IPS-20b (cell line): ENCODE data around the gene GNAS.

Source experiments
- H3K27ac ChIP-seq: one replicate; pipeline ENCODE4 v1.5.1; 2013; ENCODE audit warnings: low read length
- H3K27me3 ChIP-seq: 2 replicates; pipeline ENCODE4 v1.6.1; 2013; ENCODE audit warnings: mild to moderate bottlenecking, low read length, inconsistent platforms; ENCODE audit not compliant: insufficient read depth
- H3K36me3 ChIP-seq: 2 replicates; pipeline ENCODE4 v1.6.1; 2013; ENCODE audit warnings: low read depth, mild to moderate bottlenecking, inconsistent platforms, low read length, moderate library complexity; ENCODE audit not compliant: insufficient read depth
- H3K4me1 ChIP-seq: 2 replicates; pipeline ENCODE4 v1.6.1; 2013; ENCODE audit warnings: mild to moderate bottlenecking, control low read depth, inconsistent platforms, low read length, moderate library complexity; ENCODE audit not compliant: insufficient read depth
- H3K4me3 ChIP-seq: 2 replicates; pipeline ENCODE4 v1.5.1; 2013; ENCODE audit warnings: mild to moderate bottlenecking, low read length, inconsistent platforms
- H3K9ac ChIP-seq: 2 replicates; pipeline ENCODE4 v1.6.1; 2013; ENCODE audit warnings: low read depth, mild to moderate bottlenecking, inconsistent platforms, low read length, moderate library complexity
- H3K9me3 ChIP-seq: 2 replicates; pipeline ENCODE4 v1.6.1; 2013; ENCODE audit warnings: mild to moderate bottlenecking, low read depth, low read length, inconsistent platforms; ENCODE audit not compliant: insufficient read depth

The GNAS gene

DNA sequence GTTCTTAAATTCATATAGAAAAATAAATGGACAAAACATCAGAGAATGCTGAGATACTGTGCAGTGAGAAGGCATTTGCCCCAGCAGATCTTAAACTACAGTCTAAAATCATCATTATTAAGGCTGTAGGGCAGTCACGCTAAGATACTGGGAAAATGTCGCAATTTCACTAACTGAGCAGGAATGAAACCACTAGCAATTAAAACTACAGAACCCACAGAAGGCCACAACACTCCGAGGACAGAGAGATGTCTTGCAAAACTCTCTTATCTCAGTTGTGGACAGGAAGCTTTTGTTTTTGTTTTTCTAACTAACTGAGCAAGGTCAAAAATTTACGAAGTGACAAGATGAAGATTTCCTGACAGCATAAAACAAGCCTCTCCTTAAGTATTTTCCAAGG is 20.1 kb upstream of the GNAS start:
- Histone ChIP-seq H3K27me3 (no peaks in the 10 kb centered on the region), H3K36me3 (no peaks in the 10 kb centered on the region), H3K4me3 (no peak overlapping the region), H3K27ac (no peak overlapping the region), H3K4me1 (no peaks in the 10 kb centered on the region), H3K9me3 (no peaks in the 10 kb centered on the region), H3K9ac (no peak overlapping the region)

GRCh38 chr20:58833921-58834320 is 18.6 kb upstream of the GNAS start:
- H3K9me3 ChIP-seq, result no peaks in the 10 kb centered on the region
- H3K27me3 ChIP-seq, result peaks cover 3% of the 10 kb centered on the region; the same call in 1 of the 2 replicates
- no peaks in the 10 kb centered on the region for H3K4me1 ChIP-seq
- H3K4me3 ChIP-seq, result no peak overlapping the region
- no peak overlapping the region for H3K9ac ChIP-seq
- H3K27ac ChIP-seq, result no peak overlapping the region
- no peaks in the 10 kb centered on the region for H3K36me3 ChIP-seq

- Histone ChIP-seq H3K4me3 (no peak overlapping the region), H3K27ac (no peak overlapping the region), H3K36me3 (no peaks in the 10 kb centered on the region), H3K9me3 (no peaks in the 10 kb centered on the region), H3K9ac (no peak overlapping the region), H3K27me3 (peaks cover 16% of the 10 kb centered on the region), H3K4me1 (peaks cover 3% of the 10 kb centered on the region; the same call in 1 of the 2 replicates)
These were observed 17.3 kb upstream of the GNAS start for GRCh38 chr20:58835231-58835630.

- no peaks in the 10 kb centered on the region for H3K36me3 ChIP-seq
- H3K9me3 ChIP-seq, result no peaks in the 10 kb centered on the region
- H3K27me3 ChIP-seq, result peaks cover 31% of the 10 kb centered on the region
These were observed 15.8 kb upstream of the GNAS start for GRCh38 chr20:58836616-58837204.

DNA sequence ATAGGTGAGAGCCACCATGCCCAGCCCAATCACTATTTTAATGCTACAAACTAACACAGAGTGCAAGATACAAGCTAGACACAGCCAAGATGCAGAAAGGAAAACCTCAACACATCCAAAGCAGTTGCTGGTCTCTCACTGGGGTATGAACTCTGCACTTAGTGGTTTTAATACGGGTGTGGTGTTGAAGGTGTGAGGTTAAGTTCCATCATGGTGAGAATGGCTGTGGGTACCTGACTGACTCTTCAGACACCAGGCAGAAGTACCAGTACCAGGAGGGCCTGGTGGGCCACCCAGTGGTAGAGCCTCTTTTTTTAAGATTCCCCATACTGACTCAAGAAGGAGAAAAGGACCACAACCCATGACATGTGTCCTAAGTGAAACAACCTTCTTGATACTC is 14.8 kb upstream of the GNAS start:
- peaks cover 41% of the 10 kb centered on the region for H3K27me3 ChIP-seq

More at GRCh38 chr20:58836616-58837204, 15.8 kb upstream of the GNAS start:
- Histone ChIP-seq H3K9ac (no peak overlapping the region), H3K27ac (no peak overlapping the region), H3K4me1 (peaks cover 3% of the 10 kb centered on the region; the same call in 1 of the 2 replicates), H3K4me3 (no peak overlapping the region)

DNA sequence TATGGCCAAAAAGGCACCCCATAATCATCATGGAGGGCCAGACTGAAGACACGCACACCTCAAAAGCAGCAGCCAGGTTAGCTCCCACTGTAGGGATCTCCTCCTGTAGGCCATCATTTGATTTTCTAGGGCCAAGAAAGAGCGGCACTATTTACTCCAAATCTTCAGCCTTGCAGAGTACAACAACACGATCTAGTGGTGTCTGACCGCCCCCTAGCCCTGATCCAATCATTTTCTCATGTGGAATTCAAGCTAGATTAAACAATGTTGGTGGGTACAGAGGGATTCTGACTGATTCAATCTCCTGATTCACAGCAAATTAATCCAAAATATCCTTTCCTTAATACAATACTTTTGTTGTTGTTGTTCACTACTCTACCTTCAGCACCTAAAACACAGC is 14.3 kb upstream of the GNAS start:
- Histone ChIP-seq H3K27ac (no peak overlapping the region), H3K4me1 (peaks cover 8% of the 10 kb centered on the region; the same call in 1 of the 2 replicates), H3K9me3 (no peaks in the 10 kb centered on the region), H3K36me3 (no peaks in the 10 kb centered on the region), H3K9ac (no peak overlapping the region), H3K27me3 (peaks cover 46% of the 10 kb centered on the region), H3K4me3 (no peak overlapping the region)

More for the DNA sequence above, 14.8 kb upstream of the GNAS start:
- Histone ChIP-seq H3K9ac (no peak overlapping the region), H3K27ac (no peak overlapping the region), H3K4me3 (no peak overlapping the region), H3K36me3 (no peaks in the 10 kb centered on the region), H3K9me3 (no peaks in the 10 kb centered on the region), H3K4me1 (peaks cover 7% of the 10 kb centered on the region; the same call in 1 of the 2 replicates)

DNA sequence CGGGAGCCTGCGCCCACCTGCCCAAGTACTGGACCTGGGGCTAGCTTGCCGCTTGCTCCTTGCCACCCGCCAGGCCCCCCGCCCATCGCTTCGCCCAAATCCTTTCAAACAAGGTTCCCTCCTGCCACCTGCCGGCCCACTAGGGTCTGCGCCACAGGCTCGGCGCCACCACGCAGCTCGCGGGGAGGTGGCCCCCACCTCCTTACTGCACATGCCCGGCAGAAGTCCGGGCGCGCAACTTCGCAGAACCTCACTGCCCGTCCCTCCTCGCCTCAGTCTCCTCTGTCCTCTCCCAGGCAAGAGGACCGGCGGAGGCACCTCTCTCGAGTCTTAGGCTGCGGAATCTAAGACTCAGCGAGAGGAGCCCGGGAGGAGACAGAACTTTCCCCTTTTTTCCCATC is 13.0 kb upstream of the GNAS start:
- Histone ChIP-seq H3K36me3 (no peaks in the 10 kb centered on the region), H3K9me3 (no peaks in the 10 kb centered on the region), H3K4me3 (peak overlapping the region; percentile 82), H3K27ac (no peak overlapping the region), H3K4me1 (peaks cover 19% of the 10 kb centered on the region), H3K27me3 (peaks cover 46% of the 10 kb centered on the region), H3K9ac (peak overlapping the region; percentile 94; the same call in 1 of the 2 replicates)

DNA sequence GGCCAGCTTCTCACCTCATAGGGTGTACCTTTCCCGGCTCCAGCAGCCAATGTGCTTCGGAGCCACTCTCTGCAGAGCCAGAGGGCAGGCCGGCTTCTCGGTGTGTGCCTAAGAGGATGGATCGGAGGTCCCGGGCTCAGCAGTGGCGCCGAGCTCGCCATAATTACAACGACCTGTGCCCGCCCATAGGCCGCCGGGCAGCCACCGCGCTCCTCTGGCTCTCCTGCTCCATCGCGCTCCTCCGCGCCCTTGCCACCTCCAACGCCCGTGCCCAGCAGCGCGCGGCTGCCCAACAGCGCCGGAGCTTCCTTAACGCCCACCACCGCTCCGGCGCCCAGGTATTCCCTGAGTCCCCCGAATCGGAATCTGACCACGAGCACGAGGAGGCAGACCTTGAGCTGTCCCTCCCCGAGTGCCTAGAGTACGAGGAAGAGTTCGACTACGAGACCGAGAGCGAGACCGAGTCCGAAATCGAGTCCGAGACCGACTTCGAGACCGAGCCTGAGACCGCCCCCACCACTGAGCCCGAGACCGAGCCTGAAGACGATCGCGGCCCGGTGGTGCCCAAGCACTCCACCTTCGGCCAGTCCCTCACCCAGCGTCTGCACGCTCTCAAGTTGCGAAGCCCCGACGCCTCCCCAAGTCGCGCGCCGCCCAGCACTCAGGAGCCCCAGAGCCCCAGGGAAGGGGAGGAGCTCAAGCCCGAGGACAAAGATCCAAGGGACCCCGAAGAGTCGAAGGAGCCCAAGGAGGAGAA is 12.3 kb upstream of the GNAS start:
- peak overlapping the region; percentile 94; the same call in 1 of the 2 replicates for H3K9ac ChIP-seq
- H3K27ac ChIP-seq, result no peak overlapping the region
- no peaks in the 10 kb centered on the region for H3K36me3 ChIP-seq
- H3K9me3 ChIP-seq, result no peaks in the 10 kb centered on the region
- peaks cover 46% of the 10 kb centered on the region for H3K27me3 ChIP-seq
- peaks cover 26% of the 10 kb centered on the region for H3K4me1 ChIP-seq
- H3K4me3 ChIP-seq, result peak overlapping the region; percentile 82

DNA sequence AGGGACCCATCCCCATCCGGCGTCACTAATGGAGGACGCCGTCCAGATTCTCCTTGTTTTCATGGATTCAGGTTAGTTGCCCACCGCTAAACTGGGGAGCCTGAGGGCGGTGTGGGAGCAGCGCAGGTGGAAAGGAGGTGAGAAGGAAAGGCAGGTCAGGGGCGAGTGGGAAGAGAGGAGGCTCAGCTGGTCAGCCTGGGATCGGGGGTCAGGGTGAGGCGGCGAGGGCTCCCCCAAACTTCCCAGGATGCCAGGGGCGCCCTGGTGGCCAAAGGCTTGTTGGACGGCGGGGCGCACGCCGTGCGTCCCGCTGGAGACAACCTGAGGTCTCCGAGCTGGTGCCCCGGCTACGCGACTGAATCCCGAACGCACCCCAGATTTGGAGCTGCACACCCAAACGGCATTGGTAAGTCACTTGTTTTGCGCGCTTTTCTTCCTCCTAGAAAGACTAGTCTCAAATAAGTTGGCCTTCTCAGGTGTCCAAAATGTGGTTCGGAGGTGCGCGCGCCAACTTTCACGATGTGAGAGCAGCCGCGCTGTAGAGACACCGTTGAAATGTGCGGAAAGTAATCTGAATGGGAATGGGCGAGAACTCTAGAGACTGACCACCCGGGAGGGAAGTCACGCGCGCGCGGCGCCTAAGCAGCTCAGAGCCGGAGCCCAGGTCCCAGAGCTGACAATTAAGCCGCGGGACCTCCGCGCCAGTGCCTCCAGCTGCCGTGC is 11.5 kb upstream of the GNAS start:
- Histone ChIP-seq H3K27ac (no peak overlapping the region), H3K9me3 (no peaks in the 10 kb centered on the region), H3K4me1 (peaks cover 34% of the 10 kb centered on the region), H3K4me3 (peak overlapping the region; percentile 82), H3K9ac (peak overlapping the region; percentile 94; the same call in 1 of the 2 replicates), H3K27me3 (peaks cover 46% of the 10 kb centered on the region), H3K36me3 (no peaks in the 10 kb centered on the region)

- H3K9me3 ChIP-seq, result no peaks in the 10 kb centered on the region
- no peaks in the 10 kb centered on the region for H3K36me3 ChIP-seq
- peak overlapping the region; percentile 82 for H3K4me3 ChIP-seq
- peak overlapping the region; percentile 94 for H3K9ac ChIP-seq
- H3K27me3 ChIP-seq, result peaks cover 51% of the 10 kb centered on the region
- peak overlapping the region; percentile 93 for H3K27ac ChIP-seq
- H3K4me1 ChIP-seq, result peaks cover 41% of the 10 kb centered on the region
These were observed 10.8 kb upstream of the GNAS start for GRCh38 chr20:58841539-58842264.

DNA sequence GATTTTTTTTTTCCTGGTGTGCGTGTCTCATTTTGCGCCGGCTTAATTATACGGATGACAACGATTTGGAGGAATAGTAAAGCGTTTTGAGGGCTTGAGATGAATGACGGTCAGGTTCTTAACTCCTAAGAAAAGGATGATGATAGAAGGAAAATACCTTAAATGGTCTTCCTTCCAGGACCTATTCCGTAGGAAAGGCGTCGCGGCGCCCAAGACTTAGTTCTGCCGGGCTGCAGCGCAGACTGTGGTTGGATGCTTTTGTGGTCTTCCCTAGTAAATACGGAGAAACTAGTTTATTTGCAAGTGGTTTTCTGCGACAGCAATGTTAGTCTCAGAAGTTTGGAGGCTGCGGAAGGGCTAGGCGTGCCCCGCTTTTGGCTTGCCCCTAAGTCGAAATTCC is 10.2 kb upstream of the GNAS start:
- peak overlapping the region; percentile 94 for H3K9ac ChIP-seq
- H3K4me1 ChIP-seq, result peaks cover 45% of the 10 kb centered on the region
- H3K9me3 ChIP-seq, result no peaks in the 10 kb centered on the region
- no peaks in the 10 kb centered on the region for H3K36me3 ChIP-seq
- H3K27me3 ChIP-seq, result peaks cover 51% of the 10 kb centered on the region
- H3K4me3 ChIP-seq, result peak overlapping the region; percentile 82
- H3K27ac ChIP-seq, result peak overlapping the region; percentile 93
